DMS153 treated with DMSO at 0.1 percent for 48 hours (cell line): ENCODE results near the gene LIN28B.
"Not testable (repeated sequence)": the region's sequence is repeated elsewhere in the genome, so short reads cannot be mapped to it uniquely, and the experiment has no call there.

Experiments used
- DNase-seq: peaks from one replicate; lab custom pipeline; 2025; ENCODE audit not compliant: unreplicated experiment; lab: John Stamatoyannopoulos, UW

LIN28B gene

DNA sequence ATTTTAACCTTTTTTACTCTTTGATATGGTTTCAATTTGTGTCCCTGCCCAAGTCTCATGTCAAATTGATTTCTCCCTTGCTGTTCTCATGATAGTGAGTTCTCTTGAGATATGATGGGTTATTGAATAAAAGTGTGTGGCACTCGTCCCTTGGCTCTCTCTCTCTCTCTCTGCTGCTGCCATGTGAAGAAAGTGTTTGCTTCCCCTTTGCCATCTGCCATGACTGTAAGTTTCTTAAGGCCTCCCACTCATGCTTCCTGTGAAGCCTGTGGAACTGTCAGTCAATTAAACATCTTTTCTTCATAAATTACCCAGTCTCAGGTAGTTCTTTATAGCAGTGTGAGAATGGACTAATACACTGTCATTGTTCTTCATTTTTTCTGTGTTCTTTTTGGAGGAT, 48.5 kb downstream of the LIN28B start:
- DNase-seq = no peak

DNA sequence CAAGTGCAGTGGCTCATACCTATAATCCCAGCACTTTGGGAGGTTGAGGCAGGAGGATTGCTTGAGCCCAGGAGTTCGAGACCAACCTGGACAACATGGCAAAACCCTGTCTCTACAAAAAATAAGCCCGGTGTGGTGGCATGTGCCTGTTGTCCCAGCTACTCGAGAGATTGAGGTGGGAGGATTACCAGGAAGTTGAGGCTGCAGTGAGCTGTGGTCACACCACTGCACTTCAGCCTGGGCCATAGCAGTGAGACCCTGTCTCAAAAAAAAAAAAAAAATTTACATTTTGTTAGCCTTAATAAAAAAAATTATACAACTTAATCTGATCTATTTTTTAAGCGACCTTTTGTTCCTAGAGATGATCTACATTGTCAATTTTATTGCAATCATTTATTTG, 56.6 kb downstream of the LIN28B start:
- not testable (repeated sequence) for DNase-seq

DNA sequence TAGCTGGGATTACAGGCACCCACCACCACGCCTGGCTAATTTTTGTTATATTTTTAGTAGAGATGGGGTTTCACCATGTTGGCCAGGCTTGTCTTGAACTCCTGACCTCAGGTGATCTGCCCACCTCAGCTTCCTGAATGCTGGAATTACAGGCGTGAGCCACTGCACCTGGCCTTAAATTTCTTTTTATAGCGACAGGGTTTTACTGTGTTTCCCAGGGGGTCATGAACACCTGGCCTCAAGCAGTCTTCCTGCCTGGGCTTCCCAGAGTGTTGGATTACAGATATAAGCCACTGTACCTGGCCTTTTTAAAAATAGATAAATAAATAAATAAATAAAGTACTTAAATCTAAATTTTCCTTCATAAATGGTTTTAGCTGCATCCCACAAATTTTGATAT, 57.5 kb downstream of the LIN28B start:
- DNase-seq = no peak

DNA sequence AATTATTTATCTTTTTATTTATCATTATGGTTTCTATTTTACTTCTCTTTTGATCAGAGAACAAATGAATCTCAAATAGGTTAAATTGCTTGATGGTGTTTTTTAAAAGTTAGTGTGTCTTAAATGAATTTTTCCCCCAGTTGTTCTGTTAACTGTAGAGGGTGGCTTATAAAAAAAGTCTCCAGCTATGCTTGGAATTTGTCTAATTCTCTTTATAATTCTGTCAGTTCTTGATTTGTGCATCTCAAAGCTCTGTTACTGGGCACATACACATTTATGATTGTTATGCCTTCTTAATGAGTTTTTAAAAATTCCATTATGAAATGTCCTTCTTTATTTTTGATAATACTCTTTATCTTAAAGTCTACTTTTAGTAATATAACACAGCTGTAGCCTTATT, 58.0 kb downstream of the LIN28B start:
- no peak for DNase-seq

DNA sequence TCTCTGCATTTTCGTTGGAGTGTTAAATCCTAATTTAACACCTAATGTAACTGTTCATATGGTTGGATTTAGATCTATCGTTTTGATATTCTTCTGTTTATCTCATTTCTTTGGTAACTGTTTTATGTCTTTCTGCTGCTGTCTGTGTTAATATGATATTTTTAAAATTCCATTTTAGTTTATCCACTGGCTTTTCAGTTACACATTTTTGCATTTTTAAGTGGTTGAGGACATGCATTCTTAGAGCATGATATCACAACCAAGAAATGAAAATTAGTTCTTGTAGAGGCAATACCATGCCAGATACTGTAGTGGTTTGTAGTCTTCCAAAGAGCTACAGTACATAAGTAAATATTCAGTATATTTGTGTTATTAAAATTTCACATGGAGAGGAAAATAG, 58.6 kb downstream of the LIN28B start:
- DNase-seq = no peak

DNA sequence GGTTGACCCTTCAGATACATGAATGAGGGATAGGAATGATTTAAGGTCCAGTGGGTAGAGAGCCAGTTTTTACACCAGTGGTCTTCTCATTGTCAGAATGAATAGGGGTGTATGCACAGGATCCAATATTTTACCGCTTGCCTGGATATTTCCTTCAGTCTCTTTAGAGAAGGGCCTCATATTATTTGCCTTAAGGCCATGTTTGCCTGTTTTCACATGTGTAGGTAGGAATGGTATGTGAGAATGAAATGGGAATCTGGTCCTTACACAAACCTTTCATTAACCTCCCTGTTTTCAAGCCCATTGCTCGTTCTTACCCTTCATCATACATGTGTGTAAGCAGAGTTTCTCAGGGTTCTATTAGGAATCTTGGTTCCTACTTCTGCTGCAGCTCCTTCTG, 62.4 kb downstream of the LIN28B start:
- DNase-seq = no peak

DNA sequence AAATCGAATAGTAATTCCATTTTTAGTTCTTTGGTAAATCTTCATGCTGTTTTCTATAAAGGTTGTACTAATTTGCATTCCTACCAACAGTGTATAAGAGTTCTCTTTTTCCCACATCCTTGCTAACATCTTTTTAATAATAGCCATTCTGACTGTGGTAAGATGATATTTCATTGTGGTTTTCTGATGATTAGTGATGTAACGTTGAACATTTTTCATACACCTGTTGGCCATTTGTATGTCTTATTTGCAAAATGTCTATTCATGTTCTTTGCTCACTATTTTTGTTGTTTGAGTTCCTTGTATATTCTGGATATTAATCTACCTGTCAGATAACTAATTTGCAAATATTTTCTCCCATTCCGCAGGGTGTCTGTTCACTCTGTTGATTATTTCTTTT, 64.5 kb downstream of the LIN28B start:
- no peak for DNase-seq

DNA sequence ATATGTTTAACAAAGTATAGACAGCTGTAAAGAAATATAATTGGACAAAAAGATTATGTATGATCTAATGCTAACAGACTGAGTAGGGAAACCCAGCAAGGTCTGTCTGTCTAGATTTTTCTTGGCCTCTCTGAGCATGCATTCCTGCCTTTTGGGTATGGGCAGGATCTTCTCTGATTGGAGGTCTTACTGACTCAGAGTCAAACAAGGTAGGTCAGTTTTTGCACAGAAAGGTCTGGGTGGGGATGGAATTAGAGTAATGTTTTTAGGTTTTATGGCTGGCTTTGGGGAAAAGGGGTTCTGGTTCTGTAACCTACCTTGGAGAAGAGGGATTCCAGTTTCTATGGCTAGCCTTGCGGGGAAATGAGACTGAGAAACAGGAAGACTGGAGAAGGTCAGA, 65.5 kb downstream of the LIN28B start:
- no peak for DNase-seq

DNA sequence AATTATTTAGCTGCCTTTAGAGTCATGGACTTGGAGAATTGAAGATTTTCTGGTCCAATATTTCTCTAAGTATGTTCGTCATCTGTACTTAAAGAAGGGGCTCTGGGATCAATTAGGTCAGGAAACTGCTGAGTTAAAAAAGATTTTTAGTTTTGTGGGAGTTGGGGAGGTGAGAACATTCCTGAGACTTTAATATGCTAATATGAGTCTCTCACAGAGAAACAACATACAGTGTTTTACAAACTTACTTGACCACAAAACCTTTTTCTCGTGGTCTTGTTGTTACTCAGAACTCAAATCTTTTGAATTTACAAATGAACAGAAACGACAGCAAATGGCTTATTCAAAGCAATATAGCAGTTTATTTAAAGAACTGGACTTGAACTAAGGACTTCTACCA, 67.9 kb downstream of the LIN28B start:
- no peak for DNase-seq

DNA sequence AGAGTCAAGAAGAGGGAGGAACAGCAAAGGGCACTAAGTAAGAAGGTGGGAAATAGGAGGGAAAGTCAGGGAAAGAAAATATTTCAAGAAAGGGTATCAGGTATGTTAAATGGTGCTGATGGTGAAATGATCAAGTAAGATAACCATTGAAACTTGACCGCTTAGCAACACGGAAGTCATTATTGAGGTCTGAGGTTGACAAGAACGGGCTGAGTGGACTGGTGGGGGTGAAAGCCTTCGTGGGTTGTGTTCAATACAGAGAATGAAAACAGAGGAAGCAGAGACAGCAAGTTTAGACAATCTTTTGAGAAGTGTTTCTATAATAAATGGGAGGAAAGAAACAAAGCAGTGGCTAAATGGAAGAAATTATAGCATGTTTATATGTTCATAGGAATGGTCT, 72.0 kb downstream of the LIN28B start:
- no peak for DNase-seq

DNA sequence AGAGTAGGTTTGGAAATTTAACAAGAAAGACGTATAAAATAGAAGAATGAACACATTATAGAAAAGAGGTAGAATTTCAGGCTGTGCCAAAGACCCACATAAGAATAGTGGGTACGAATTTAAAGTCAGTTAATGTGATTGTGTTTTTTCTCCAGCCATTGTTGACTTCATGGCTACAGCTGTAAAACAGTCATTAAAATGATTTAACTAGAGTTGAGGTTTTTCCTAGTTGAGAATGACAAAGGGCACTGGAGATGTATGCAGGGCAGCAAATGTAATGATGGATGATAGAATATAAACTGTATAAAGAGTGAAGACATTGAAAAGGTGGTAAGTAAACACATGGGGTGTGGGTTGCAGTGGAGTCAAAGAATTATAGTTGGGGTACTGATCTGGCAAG, 72.7 kb downstream of the LIN28B start:
- DNase-seq = no peak

DNA sequence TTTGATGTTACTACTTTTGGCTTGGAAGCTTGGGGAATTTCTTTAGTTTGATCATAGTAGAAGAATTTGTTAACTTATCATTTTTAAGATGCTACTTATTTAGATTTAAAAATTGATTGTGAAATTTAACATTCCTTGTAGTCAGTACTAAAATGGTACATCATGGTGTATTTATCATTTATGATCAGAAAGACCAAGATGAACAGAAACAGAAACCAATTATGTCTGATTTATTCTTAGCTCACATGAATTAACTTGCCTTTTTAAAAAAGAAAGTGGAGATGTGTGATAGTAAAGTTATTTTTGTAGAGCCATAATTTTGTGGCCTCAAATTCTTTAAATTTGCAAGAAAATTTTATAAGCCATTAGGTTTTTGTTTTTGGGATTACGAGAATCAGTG, 77.6 kb downstream of the LIN28B start:
- no peak for DNase-seq

DNA sequence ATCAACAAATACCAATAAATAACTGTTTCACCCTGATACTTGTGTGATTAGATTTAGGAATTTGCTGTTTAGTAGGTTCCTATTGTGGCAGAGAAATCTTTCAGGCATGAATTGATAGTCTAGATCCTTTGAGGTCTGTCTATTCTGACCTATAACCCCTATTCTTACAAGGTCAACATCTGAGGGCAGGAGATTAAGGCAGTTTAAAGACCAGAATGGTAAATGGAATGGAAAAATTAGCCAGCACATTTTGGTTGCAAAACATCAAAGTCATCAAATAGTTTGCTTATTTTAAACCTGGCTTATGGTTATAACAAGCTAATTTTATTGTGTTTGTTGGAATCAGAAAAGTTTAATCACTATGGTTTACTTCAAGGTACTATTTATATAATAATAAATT, 78.4 kb downstream of the LIN28B start:
- no peak for DNase-seq

DNA sequence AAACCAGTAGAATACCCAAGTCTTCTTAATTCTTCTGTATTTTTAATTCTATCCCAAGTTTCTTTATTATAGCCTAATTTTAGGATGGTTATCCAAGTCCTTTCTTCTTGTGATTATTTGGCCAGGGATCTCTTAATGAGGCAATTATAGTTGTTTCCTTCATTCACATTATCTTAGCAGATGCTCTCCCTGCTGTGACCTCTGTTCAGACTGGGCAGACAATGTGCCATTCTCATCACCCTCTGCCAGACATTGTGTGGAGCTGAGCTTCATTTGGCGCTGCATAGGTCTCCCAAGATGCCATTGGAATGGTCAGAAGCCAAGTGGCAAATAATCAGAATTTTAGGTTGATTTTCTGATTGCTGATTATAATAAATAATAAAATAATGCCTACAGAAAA, 79.4 kb downstream of the LIN28B start:
- no peak for DNase-seq

DNA sequence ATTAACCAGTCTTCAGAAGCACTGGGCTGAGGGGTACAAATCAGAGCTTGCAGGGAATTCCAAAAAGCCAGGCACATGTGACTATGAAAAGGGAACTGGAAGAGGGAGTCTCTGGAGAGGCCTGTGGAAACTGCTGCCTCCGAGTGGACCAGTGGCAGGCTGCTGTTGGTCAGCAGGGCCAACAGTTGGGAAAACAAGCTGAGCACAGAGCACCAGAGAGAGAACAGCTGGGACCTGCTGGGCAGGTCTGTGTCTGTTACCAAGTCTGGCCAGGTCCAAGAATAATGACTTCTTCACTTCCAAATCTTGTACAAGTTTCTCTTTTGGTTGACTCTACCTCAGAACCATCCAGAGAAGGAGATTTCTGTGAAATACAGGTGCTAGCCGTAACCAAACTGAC, 81.4 kb downstream of the LIN28B start:
- no peak for DNase-seq

DNA sequence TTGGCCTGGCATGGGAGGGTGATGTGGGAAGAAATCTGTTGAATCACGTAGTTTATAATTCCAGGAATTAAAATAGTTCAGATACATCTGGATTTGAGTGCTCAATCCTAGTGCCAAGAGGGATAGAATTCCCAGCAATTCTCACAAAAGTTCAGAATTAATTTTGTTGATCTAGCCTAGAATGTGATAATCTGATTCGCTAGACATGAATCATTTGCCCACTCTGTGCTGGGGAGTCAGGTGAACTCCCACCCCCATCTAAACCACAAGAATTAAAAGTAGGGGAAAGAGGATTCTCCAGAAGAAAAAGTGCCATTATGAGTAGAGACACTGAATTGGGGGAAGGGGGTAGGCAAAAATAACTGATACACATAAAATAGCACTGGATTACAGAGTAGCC, 85.0 kb downstream of the LIN28B start:
- no peak for DNase-seq

DNA sequence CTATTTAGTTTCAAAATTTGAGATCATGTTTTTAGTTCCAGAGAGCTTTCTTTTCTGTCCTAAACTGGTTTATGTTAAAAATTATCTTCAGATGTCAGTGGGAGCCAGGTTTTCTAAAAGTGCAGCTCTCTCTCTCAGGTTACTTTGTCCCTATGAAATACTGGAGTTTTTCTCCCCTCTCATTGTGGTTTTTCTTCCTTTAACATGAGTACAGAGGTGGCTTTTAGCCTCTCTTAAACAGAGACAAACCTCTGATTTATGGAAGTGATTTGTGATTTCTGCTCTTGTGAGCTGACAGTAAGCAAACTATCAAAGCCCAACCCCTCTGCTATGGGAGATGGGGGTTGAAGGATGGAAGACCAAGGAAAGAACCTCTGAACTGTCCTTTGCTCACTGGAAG, 85.7 kb downstream of the LIN28B start:
- DNase-seq = no peak

DNA sequence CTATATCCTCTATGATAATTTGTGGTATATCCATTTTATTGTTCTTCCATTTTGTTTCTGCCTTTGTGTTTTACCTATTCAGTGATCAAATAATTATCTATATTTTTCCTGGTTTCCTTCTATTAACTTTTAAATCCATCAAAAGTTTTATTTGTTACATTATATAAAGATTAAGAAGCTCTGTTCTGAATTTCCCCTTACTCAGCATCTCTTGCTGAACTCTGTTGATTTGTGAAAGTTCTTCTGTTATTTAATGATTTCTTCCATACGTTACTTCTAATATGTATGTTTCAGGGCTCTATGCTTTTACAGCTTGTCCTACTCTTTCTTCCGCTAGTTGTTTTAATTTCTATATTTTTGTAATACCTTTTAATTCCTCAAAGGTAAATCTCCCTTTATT, 87.1 kb downstream of the LIN28B start:
- DNase-seq = no peak

DNA sequence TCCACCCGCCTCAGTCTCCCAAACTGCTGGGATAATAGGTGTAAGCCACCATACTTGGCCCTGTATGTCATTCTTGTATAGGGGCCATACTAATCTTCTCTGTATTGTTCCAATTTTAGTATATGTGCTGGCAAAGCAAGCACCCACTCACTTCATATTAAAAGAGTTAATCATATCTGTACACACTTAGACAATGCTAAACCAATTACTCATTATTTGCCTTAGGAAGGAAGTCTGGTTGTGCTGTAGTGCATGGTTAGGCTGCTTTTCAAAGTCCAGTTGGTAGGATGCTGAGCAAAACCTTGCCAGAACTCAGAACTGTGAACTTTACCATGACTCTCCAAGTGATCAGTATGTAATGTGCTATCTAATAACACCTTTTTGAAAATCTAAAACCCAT, 88.6 kb downstream of the LIN28B start:
- DNase-seq = no peak

DNA sequence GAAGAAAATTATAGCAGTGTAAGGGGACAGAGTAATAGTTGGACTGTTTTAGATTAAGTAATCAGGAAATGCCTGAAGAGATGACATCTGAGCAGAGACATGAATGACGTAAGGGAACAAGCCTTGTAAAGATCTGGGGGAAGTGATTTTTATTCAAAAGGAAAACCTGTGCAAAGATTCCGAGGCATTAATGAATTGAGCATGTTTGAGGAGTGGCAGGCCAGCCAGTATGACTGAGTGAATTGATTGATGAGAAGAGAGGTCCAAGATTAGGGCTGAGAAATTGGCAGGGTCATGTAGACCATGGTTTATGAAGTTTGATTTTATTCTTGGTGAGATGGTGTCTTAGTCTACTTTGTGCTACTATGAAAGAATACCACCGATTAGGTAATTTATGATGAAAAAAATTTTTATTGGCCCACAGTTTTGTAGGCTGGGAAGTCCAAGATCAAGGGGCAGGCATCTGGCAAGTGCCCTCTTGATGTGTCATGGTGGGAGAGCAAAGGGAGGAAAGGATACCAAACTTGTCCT, 95.1 kb downstream of the LIN28B start:
- DNase-seq = no peak

DNA sequence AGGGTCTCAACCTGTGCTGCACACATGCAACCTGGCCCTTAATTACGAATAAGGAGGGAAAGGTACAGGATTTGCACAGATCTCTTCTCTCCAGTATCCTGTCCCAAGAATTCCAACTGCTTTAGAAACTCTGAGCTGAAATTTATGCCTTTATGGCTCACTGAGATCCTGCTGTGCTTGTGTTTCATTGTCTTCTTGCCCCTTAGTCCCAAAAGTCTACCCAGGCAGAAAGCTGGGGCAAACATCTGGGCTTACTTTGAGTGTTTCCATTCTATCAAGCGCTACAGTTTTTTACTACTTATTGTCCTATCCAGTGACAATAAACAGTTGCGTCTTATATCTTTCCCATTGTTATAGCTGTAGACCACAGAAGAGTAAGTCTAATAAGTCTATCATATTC, 99.7 kb downstream of the LIN28B start:
- DNase-seq = no peak

DNA sequence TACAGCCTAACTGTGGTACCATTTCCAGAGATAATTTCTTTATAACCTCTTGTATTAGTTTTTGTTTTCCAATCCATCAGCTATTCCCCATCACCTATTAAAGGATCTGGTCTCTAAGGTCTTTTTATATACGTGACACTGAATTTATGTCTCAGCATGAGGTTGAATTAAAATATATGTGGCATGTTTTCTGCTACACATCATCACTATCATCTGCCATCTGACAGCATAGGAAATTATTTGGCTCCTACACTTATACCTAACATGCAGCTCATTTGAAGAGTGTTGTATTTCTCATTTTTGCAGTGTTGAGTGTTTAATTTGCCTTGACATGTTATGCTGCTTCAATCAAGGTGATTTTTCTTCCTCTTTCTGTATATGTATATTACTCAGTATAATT, 100.3 kb downstream of the LIN28B start:
- DNase-seq = no peak

DNA sequence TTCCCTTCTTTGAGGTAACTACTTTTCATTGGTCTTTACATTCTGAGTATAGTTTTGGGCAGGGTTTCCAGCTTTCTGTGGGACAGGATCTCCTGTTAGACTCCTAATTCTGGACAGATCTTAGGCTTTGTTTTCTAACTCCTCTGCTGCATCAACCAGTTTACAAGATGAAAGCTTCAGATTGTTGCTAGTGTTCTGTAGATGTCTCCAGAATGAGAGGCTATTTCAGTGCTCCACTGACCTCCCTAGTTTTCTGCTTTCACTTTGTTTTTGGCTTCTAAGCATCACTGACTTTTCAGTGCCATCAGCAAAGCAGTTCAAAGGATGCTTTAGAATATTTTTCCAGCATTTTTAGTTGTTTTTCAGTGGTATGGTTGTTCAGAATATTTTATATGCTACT, 101.4 kb downstream of the LIN28B start:
- DNase-seq = no peak

DNA sequence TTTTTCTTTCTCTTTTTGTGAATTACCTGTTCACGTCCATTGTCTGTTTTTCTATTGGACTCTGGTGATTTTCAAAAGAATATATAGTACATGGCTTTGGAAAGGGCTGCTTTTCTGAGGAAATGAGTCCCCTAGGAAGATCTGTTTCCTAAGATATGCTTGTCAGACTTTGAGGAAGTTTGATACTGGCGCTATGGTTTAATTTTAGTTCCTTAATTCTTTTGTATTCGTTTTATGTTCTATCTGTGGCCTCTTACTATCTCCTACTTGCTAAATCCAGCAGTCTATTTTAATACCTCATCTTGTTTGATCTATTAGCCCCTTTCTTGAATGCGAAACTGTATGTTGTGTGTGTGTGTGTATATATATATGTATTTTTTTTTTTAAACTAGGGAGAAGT, 101.9 kb downstream of the LIN28B start:
- no peak for DNase-seq
